DMS79 (cell line): ENCODE measurements around the gene CST9.
"Not testable (repeated sequence)": the region's sequence is repeated elsewhere in the genome, so short reads cannot be mapped to it uniquely, and the experiment has no call there.

ENCODE experiments used
- DNase-seq: peaks from one replicate; lab custom pipeline; 2025; lab: John Stamatoyannopoulos, UW

CST9 gene

GRCh38 chr20:23623666-23624323 lies 18.1 kb upstream of the CST9 start:
- no peak for DNase-seq

- DNase-seq, result no peak
These were observed 17.2 kb upstream of the CST9 start for GRCh38 chr20:23622839-23623343.

- DNase-seq, result not testable (repeated sequence)
These were observed 16.7 kb upstream of the CST9 start for GRCh38 chr20:23622401-23622800.

DNA sequence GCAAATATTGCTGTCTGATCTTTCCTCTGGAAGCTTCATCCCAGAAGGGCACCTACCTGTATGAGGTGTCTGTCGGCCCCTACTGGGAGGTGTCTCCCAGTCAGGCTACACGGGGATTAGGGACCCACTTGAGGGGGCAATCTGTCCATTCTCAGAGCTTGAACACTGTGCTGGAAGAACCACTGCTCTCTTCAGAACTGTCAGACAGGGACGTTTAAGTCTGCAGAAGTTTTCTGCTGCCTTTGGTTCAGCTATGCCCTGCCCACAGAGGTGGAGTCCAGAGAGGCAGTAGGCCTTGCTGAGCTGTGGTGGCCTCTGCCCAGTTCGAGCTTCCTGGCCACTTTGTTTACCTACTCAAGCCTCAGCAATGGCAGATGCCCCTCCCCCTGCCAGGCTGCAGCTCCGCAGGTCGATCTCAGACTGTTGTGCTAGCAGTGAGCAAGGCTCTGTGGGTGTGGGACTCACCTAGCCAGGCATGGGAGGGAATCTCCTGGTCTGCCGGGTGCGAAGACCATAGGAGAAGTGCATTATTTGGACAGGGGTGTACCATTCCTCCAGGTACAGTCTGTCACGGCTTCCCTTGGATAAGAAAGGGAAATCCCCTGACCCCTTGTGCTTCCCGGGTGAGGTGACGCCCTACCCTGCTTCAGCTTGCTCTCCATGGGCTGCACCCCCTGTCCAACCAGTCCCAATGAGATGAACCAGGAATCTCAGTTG lies 15.1 kb upstream of the CST9 start:
- not testable (repeated sequence) for DNase-seq

- DNase-seq, result no peak
These were observed 8.4 kb upstream of the CST9 start for GRCh38 chr20:23614163-23614562.

GRCh38 chr20:23613676-23614075 lies 8.0 kb upstream of the CST9 start:
- DNase-seq, result no peak

DNA sequence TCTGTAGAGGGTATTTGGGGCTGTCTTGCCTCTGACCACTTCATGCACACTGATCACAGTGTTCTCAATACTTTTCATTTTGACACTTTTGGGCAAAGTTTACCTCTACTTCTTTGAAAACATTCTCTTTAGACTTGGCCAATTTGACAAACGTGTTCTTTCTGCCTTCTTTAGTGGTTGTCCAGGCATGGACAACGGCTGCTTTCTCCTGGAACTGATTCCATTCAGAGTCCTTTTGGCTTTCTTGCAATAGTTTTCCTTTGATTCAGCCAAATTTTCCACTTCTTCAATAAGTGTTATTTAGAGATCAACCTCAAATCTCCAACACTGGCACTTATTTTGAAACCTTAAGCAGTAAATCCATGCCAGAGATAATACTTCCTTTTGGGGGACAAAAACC lies 6.7 kb upstream of the CST9 start:
- no peak for DNase-seq

GRCh38 chr20:23609486-23610109 lies 3.9 kb upstream of the CST9 start:
- DNase-seq, result no peak

GRCh38 chr20:23608251-23608846 lies 2.6 kb upstream of the CST9 start:
- DNase-seq, result no peak

DNA sequence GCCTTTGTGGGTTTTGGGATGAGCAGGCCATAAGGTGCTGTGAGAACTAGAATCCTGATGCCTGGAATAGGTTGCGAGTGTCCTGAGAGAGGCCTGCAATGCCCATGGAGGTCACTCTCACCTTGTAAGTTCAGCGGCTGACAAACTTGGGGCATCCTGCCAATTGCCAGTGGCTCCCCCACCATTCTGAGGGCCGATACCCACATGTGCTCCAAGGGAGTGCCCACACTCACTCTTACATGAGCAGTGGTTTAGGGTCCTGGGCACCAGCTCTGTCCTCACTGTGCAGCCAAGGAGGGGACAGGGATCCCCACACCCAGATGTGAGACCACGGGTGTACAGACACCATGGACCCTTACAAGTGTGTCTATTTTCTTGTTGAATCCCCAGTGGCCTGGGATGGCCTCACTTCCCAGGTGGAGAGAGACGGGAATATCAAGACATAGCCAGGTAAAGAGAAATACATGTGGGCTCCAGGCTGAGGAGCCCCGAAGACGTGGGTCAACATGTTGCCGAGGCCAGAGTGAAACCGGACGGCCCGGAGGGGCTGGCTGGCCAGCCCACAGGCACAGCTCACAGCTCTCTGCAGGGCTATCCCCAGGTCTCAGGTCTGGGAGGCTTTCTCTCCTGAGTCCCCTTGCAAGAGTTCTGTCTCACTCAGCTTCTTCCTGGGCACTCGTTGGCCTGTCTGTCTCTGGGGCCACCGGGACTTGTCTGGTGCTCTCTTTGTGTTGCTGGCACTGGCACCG lies 2.0 kb upstream of the CST9 start:
- no peak for DNase-seq

GRCh38 chr20:23606652-23607049 lies 934 bp upstream of the CST9 start:
- peak; percentile 24 for DNase-seq

DNA sequence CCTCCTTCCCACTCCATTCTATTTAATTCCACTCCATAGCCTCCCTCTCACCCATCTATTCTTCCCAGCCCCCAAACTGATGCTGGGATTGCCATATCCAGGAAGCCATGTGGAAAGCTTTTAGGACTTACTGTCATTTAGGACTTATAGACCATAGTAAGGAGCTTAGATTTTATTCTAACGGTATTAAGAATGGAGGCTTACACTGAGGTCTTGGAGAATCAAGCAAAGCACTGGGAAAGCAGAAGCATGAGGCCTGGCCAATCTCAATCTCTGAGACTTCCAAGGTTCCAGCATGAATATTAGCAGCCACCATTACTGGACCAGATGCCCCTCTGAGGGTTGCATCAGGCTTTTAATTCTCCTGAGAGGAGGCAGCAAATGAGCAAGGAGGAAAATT lies 1.4 kb downstream of the CST9 start:
- no peak for DNase-seq

- DNase-seq, result no peak
These were observed 2.4 kb downstream of the CST9 start for GRCh38 chr20:23603321-23603720.

- DNase-seq, result no peak
These were observed 3.0 kb downstream of the CST9 start for GRCh38 chr20:23602699-23603098.

GRCh38 chr20:23602241-23602640 lies 3.5 kb downstream of the CST9 start:
- DNase-seq, result no peak

- DNase-seq, result no peak
These were observed 4.0 kb downstream of the CST9 start for GRCh38 chr20:23601715-23602114.

DNA sequence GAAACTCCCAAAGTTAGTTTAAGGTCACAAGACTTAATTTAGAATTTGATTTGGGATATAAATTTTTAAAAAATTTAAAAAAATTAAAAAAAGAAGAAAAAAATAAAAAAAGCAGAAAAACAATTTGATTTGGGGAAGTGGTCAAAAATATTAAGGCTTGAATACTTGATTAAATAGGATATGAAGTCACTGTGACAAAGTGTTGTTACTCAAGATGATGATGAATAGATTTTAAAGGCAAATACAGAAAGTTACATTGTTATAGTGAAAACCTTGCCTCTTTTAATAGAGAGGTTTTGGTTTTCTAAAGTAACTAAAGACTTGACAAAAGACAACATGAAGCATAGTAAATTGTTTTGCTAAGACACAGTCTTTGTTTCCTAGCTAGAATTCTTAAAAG lies 7.2 kb downstream of the CST9 start:
- no peak for DNase-seq

- no peak for DNase-seq
These were observed 9.0 kb downstream of the CST9 start for GRCh38 chr20:23596579-23597250.

DNA sequence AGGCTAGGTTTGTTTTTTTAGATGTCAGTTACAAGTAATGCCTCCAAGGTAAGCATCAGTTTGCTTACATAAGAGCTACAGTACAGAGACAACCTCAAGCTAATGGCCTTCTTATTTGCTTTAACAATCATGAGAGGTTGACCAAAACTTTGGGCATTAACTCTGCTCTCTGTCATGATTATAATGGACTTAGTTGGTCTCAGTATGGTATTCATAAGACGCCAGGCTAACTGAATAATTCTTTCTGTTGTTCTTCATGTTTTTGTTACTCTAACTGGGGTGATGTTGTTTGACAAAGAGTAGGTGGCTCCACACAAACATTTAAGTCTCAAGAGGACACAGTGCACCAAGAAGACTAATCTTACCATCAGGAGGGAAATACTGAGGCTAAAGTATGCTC lies 9.8 kb downstream of the CST9 start:
- DNase-seq, result no peak

DNA sequence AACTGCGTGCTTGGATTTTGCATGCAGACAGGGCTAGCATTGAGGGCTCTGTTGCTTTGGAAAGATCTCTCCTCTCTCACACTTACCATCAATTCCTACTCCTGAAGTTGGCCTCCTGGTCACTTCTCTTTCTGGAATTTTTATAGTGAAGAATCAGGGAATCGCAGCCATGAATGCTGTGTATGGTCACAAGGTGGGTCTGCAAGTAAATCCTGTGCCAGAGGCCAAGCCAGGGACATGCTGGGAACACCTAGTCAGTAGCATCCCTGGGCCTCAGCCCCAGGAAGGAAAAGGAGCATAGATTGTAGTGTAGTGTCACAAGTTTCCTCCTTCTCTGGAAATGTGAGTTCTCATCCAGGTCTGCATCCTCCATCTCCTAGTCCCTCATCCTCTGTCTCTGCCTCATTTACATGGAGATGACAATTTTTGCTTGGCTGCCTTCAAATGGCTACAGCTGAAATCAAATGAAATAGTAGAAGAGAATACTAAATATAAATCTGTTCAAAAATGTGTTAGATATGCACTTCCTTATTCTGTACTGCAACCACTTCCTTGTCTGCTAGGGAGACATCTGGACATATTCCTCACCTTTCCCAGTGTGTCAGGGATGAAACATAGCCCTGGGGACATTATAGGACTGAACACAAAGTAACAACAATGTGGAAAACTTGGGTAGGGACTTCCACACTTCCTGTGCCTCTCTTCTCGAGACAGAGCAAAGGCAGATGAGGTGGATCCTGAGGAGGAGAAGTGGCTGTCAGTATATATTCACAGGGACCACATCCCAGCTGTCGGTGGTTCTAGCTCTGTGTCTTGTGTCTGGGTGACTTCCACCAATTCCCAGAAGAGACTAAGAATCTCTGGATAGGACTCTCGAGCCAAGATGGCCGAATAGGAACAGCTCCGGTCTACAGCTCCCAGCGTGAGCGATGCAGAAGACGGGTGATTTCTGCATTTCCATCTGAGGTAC lies 17.0 kb downstream of the CST9 start:
- DNase-seq, result no peak
